SKM-1 treated with dmso at 0.1 percent for 144 hours (cell line): Measurements from ENCODE around the gene OR2G2.

ENCODE experiments used
- DNase-seq: peaks from one replicate; lab custom pipeline; 2025; ENCODE audit not compliant: unreplicated experiment; lab: John Stamatoyannopoulos, UW

Gene OR2G2

GRCh38 chr1:247588060-247588459, at the start of gene OR2G2:
OR2G2 (plus strand) TSS chr1:247588360; CDS start chr1:247588360, 0 bp downstream.
- no peak for DNase-seq

GRCh38 chr1:247538561-247538960, 49.6 kb upstream of the OR2G2 start:
- DNase-seq: no peak

GRCh38 chr1:247539215-247539614, 48.9 kb upstream of the OR2G2 start:
- no peak for DNase-seq

GRCh38 chr1:247540581-247540980, 47.6 kb upstream of the OR2G2 start:
- no peak for DNase-seq

GRCh38 chr1:247542811-247543210, 45.3 kb upstream of the OR2G2 start:
- peak; percentile 32 for DNase-seq

- no peak for DNase-seq
These were observed 40.1 kb upstream of the OR2G2 start for GRCh38 chr1:247548092-247548491.

GRCh38 chr1:247548769-247549182, 39.4 kb upstream of the OR2G2 start, which contains the start of gene GCSAML:
GCSAML (plus strand) TSS chr1:247549134; CDS start chr1:247549192, 58 bp downstream.
- peak; percentile 28 for DNase-seq

- no peak for DNase-seq
These were observed 36.4 kb upstream of the OR2G2 start for GRCh38 chr1:247551721-247552120.

GRCh38 chr1:247552231-247552630, 35.9 kb upstream of the OR2G2 start:
- no peak for DNase-seq

- DNase-seq: no peak
These were observed 30.1 kb upstream of the OR2G2 start for GRCh38 chr1:247557926-247558674.

- DNase-seq: no peak
These were observed 26.4 kb upstream of the OR2G2 start for GRCh38 chr1:247561711-247562110.

- no peak for DNase-seq
These were observed 26.0 kb upstream of the OR2G2 start for GRCh38 chr1:247562198-247562597.

- no peak for DNase-seq
These were observed 13.9 kb upstream of the OR2G2 start for GRCh38 chr1:247574236-247574635.

- no peak for DNase-seq
These were observed 13.5 kb upstream of the OR2G2 start for GRCh38 chr1:247574664-247575063.

GRCh38 chr1:247576514-247576913, 11.6 kb upstream of the OR2G2 start:
- peak; percentile 73 for DNase-seq

- DNase-seq: no peak
These were observed 9.2 kb upstream of the OR2G2 start for GRCh38 chr1:247578946-247579460.

GRCh38 chr1:247605286-247605685, 17.1 kb downstream of the OR2G2 start, which contains the start of gene OR2G3:
OR2G3 (plus strand) TSS chr1:247605586; CDS start chr1:247605586, 0 bp downstream.
- no peak for DNase-seq

GRCh38 chr1:247613405-247613804, 25.2 kb downstream of the OR2G2 start:
- DNase-seq: no peak

GRCh38 chr1:247614625-247615024, 26.5 kb downstream of the OR2G2 start:
- no peak for DNase-seq

- DNase-seq: no peak
These were observed 39.8 kb downstream of the OR2G2 start for GRCh38 chr1:247627951-247628350.

GRCh38 chr1:247638011-247638410, 49.9 kb downstream of the OR2G2 start:
- DNase-seq: no peak

- no peak for DNase-seq
These were observed 50.6 kb downstream of the OR2G2 start for GRCh38 chr1:247638781-247639180.
